Astrocyte of the spinal cord (primary cell): ENCODE measurements around the gene TBC1D22A.
"Not testable (repeated sequence)": the region's sequence is repeated elsewhere in the genome, so short reads cannot be mapped to it uniquely, and the experiment has no call there.

Experiments
- DNase-seq: peaks from one replicate; pipeline ENCODE4 v3.0.0; 2011; ENCODE audit warnings: low read depth, low spot score
- H3K4me3 ChIP-seq: 2 replicates; pipeline ENCODE4 v1.5.1; 2011; ENCODE audit warnings: low read depth, mild to moderate bottlenecking, low read length, moderate library complexity
- in situ Hi-C: cut with HindIII; loops from 2 replicates; pipeline ENCODE4 v1.10.0; 2017; ENCODE audit warnings: low sequenced_read_pairs
- TF ChIP-seq, protein P1 (sequence below): IDR thresholded peaks from 2 replicates; pipeline ENCODE4 v1.5.1; 2012; ENCODE audit warnings: low read depth, mild to moderate bottlenecking, low read length, inconsistent platforms

The TBC1D22A gene

DNA sequence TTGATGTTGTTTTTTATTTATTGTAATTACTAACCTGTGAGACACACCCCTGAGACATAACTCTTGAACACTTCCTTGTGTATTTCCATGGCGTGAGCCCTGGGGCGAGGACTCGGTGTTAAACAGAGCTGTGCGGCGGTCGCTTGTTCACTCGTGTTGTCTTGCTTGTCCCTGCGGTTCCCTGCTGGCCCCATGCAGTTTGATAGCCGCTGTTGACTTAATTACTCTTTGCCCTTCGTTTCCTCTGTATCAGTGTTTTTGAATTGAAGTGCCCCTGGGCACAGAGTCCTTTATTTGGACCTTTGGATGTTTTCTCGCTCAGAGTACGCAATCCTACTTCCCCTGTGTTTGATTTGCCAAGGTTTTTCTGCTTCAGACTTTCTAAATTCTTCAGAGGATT lies 52.7 kb downstream of the TBC1D22A start:
- TF ChIP-seq, protein P1, sequence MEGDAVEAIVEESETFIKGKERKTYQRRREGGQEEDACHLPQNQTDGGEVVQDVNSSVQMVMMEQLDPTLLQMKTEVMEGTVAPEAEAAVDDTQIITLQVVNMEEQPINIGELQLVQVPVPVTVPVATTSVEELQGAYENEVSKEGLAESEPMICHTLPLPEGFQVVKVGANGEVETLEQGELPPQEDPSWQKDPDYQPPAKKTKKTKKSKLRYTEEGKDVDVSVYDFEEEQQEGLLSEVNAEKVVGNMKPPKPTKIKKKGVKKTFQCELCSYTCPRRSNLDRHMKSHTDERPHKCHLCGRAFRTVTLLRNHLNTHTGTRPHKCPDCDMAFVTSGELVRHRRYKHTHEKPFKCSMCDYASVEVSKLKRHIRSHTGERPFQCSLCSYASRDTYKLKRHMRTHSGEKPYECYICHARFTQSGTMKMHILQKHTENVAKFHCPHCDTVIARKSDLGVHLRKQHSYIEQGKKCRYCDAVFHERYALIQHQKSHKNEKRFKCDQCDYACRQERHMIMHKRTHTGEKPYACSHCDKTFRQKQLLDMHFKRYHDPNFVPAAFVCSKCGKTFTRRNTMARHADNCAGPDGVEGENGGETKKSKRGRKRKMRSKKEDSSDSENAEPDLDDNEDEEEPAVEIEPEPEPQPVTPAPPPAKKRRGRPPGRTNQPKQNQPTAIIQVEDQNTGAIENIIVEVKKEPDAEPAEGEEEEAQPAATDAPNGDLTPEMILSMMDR: no peak
- H3K4me3 ChIP-seq: no peak overlapping the region
- in situ Hi-C loops: no loop called here
- DNase-seq: no peak

DNA sequence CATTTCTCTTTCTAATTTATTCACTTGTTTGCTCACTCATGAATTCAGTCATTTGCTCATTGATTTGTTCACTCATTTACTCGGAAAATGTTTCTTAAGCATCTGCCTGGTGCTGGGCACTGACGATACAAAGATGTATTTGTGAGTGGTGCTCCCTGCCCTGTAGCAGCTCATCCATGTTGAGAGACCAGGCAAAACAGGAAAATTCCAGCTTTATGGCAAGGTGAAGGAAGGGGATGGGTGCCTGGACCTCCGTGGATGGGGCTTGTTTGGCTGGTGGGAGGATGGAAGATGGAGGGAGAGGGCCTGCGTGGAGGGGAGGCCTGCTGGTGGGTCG lies 53.1 kb downstream of the TBC1D22A start:
- DNase-seq: no peak
- TF ChIP-seq, protein P1: no peak
- no peak overlapping the region for H3K4me3 ChIP-seq
- in situ Hi-C loops: no loop called here

- H3K4me3 ChIP-seq: no peak overlapping the region
- TF ChIP-seq, protein P1: no peak
- in situ Hi-C loops: no loop called here
- DNase-seq: peak; percentile 47
Measured at GRCh38 chr22:46815896-46816731, 53.7 kb downstream of the TBC1D22A start.

DNA sequence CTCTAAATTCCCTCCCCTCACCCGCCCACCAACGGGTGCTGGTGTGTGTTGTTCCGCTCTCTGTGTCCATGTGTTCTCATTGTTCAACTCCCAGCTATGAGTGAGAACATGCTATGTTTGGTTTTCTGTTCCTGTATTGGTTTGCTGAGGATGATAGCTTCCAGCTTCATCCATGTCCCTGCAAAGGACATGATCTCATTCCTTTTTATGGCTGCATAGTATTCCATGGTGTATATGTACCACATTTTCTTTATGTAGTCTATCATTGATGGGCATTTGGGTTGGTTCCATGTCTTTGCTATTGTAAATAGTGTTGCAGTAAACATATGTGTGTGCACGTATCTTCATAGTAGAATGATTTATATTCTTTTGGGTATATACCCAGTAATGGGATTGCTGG lies 54.9 kb downstream of the TBC1D22A start:
- not testable (repeated sequence) for DNase-seq

GRCh38 chr22:46823248-46823647 lies 60.8 kb downstream of the TBC1D22A start:
- DNase-seq: no peak
- in situ Hi-C loops: no loop called here
- TF ChIP-seq, protein P1: no peak
- no peak overlapping the region for H3K4me3 ChIP-seq

More for the DNA sequence above, 54.9 kb downstream of the TBC1D22A start:
- H3K4me3 ChIP-seq, in situ Hi-C loops: not testable (repeated sequence)

GRCh38 chr22:46823654-46824053 lies 61.2 kb downstream of the TBC1D22A start:
- DNase-seq: no peak
- no peak overlapping the region for H3K4me3 ChIP-seq
- TF ChIP-seq, protein P1: no peak
- in situ Hi-C loops: no loop called here

GRCh38 chr22:46824344-46824909 lies 62.0 kb downstream of the TBC1D22A start:
- no peak overlapping the region for H3K4me3 ChIP-seq
- in situ Hi-C loops: no loop called here
- no peak for DNase-seq
- TF ChIP-seq, protein P1: no peak
